ENCODE results near the gene PTPRR.

PTPRR gene

GRCh38 chr12:70920251-70920851, at the start of gene PTPRR:
Gene PTPRR (minus strand): TSS chr12:70920738. CDS start chr12:70920390, 348 bp downstream.
- no peak for DNase-seq

- DNase-seq: no peak
Observed at GRCh38 chr12:70966996-70967790, 46.7 kb upstream of the PTPRR start.

- no peak for DNase-seq
Observed at GRCh38 chr12:70966046-70966445, 45.5 kb upstream of the PTPRR start.

GRCh38 chr12:70964867-70965510, 44.5 kb upstream of the PTPRR start:
- DNase-seq: no peak

GRCh38 chr12:70963081-70963660, 42.6 kb upstream of the PTPRR start:
- DNase-seq: no peak

- no peak for DNase-seq
Observed at GRCh38 chr12:70962226-70962794, 41.8 kb upstream of the PTPRR start.

GRCh38 chr12:70960484-70960883, 39.9 kb upstream of the PTPRR start:
- no peak for DNase-seq

GRCh38 chr12:70955415-70955814, 34.9 kb upstream of the PTPRR start:
- no peak for DNase-seq

GRCh38 chr12:70950451-70950850, 29.9 kb upstream of the PTPRR start:
- DNase-seq: no peak

- DNase-seq: no peak
Observed at GRCh38 chr12:70948976-70949336, 28.4 kb upstream of the PTPRR start.

GRCh38 chr12:70948236-70948975, 27.9 kb upstream of the PTPRR start:
- no peak for DNase-seq

GRCh38 chr12:70936203-70936813, 15.8 kb upstream of the PTPRR start:
- DNase-seq: no peak

GRCh38 chr12:70933133-70933532, 12.6 kb upstream of the PTPRR start:
- DNase-seq: no peak

GRCh38 chr12:70929029-70929428, 8.5 kb upstream of the PTPRR start:
- no peak for DNase-seq

- DNase-seq: no peak
Observed at GRCh38 chr12:70928071-70928470, 7.5 kb upstream of the PTPRR start.

- no peak for DNase-seq
Observed at GRCh38 chr12:70927356-70927755, 6.8 kb upstream of the PTPRR start.

GRCh38 chr12:70925539-70925938, 5.0 kb upstream of the PTPRR start:
- no peak for DNase-seq

GRCh38 chr12:70920891-70921290, 353 bp upstream of the PTPRR start:
- no peak for DNase-seq

- DNase-seq: no peak
Observed at GRCh38 chr12:70919597-70920035, 922 bp downstream of the PTPRR start.

- DNase-seq: no peak
Observed at GRCh38 chr12:70919176-70919575, 1.4 kb downstream of the PTPRR start.

- no peak for DNase-seq
Observed at GRCh38 chr12:70918321-70918720, 2.2 kb downstream of the PTPRR start.

GRCh38 chr12:70910666-70911065, 9.9 kb downstream of the PTPRR start:
- no peak for DNase-seq

Measured in NCI-H146 (cell line).